ENCODE data around the gene RHEX.

Gene RHEX

GRCh38 chr1:206081856-206082255 lies 28.9 kb downstream of the RHEX start:
- no peak for TF ChIP-seq CTCF (IDR thresholded peaks at IDR 0.05; ENCODE audit: low read depth, low read length)
- DNase-seq (ENCODE audit: low read depth in 2 of 2) = no peak
- H3K4me3 ChIP-seq (replicated peaks in 1 of 2; ENCODE audit: low read depth in 2 of 2, low read length in 2 of 2) = no peak overlapping the region

GRCh38 chr1:206082831-206083695 lies 30.1 kb downstream of the RHEX start:
- H3K4me3 ChIP-seq (replicated peaks in 1 of 2; ENCODE audit: low read depth in 2 of 2, low read length in 2 of 2) = no peak overlapping the region
- no peak for TF ChIP-seq CTCF (IDR thresholded peaks at IDR 0.05; ENCODE audit: low read depth, low read length)
- DNase-seq (ENCODE audit: low read depth in 2 of 2) = no peak

GRCh38 chr1:206083750-206084149 lies 30.8 kb downstream of the RHEX start:
- no peak for TF ChIP-seq CTCF (IDR thresholded peaks at IDR 0.05; ENCODE audit: low read depth, low read length)
- no peak for DNase-seq (ENCODE audit: low read depth in 2 of 2)
- H3K4me3 ChIP-seq (replicated peaks in 1 of 2; ENCODE audit: low read depth in 2 of 2, low read length in 2 of 2) = no peak overlapping the region

GRCh38 chr1:206087091-206087490 lies 34.1 kb downstream of the RHEX start:
- H3K4me3 ChIP-seq (replicated peaks in 1 of 2; ENCODE audit: low read depth in 2 of 2, low read length in 2 of 2) = no peak overlapping the region
- TF ChIP-seq CTCF (IDR thresholded peaks at IDR 0.05; ENCODE audit: low read depth, low read length) = no peak
- no peak for DNase-seq (ENCODE audit: low read depth in 2 of 2)

- no peak for TF ChIP-seq CTCF (IDR thresholded peaks at IDR 0.05; ENCODE audit: low read depth, low read length)
- no peak for DNase-seq (ENCODE audit: low read depth in 2 of 2)
- H3K4me3 ChIP-seq (replicated peaks in 1 of 2; ENCODE audit: low read depth in 2 of 2, low read length in 2 of 2) = no peak overlapping the region
These were observed 36.4 kb downstream of the RHEX start for GRCh38 chr1:206089341-206089740.

- no peak for TF ChIP-seq CTCF (IDR thresholded peaks at IDR 0.05; ENCODE audit: low read depth, low read length)
- H3K4me3 ChIP-seq (replicated peaks in 1 of 2; ENCODE audit: low read depth in 2 of 2, low read length in 2 of 2) = no peak overlapping the region
- DNase-seq (ENCODE audit: low read depth in 2 of 2) = no peak
These were observed 41.1 kb downstream of the RHEX start for GRCh38 chr1:206094024-206094423.

All from cardiac fibroblast (primary cell).